MM.1S (cell line): ENCODE data around the gene CASP10.

Source experiments
- CTCF ChIP-seq: fragments of 300-600 bp; sonication (generic); IDR thresholded peaks from 2 replicates; pipeline ENCODE4 v1.5.1; 2016; ENCODE audit warnings: antibody characterized with exemption, low read length, mixed read lengths
- EZH2 ChIP-seq: fragments of 300-600 bp; sonication (generic); optimal IDR thresholded peaks from 2 replicates; pipeline ENCODE3; 2017; ENCODE audit warnings: low read depth, mild to moderate bottlenecking, antibody characterized with exemption, low read length, mixed read lengths
- EZH2phosphoT487 ChIP-seq: fragments of 300-600 bp; sonication (generic); IDR thresholded peaks from 2 replicates; pipeline ENCODE4 v1.6.1; 2018; ENCODE audit warnings: antibody characterized with exemption, low read length

DNA sequence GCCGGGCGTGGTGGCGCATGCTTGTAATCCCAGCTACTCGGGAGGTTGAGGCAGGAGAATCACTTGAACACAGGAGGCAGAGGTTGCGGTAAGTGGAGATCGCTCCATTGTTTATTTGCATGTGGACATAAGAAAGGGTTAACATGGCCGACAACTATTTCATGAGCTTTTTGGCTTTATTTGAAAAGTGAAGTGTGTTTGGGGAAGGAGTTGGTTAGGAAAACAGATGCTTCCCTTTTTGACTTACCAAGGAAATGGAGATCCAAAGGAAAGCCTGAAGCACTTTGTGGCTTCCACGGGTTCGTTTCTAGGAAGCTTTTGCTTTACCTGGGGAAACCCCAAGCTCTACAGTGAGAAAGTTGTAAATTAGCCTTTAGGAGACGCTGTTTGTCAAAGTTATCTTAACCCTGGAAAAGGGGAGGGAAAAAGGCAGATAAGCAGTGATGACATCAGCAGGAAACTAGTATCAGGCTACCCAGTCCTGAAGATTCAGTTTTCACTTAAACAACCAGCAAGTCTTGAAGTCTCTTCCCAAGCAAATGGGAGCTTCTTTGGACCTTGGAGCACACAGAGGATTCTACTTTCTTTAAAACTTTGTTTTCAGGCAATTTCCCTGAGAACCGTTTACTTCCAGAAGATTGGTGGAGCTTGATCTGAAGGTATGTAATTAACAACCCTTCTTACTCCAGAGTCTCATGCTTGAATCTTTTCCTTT is at the start of gene CASP10:
- peak; percentile 81 for TF ChIP-seq CTCF
- no peak for TF ChIP-seq EZH2phosphoT487
- no peak for TF ChIP-seq EZH2
